ENCODE measurements around the gene WDTC1. TPM values are rescaled to one million over a fixed set of nuclear protein-coding genes. Genes with fewer than 3 reads are reported as not detected.

The WDTC1 gene
- total RNA-seq, 1 experiment from 2014 or later, result 15.7 TPM

- peaks cover 14% of the 10 kb centered on the region for H3K4me1 Mint-ChIP-seq (ENCODE audit: insufficient read depth, unreplicated experiment)
- H3K36me3 Mint-ChIP-seq (ENCODE audit: insufficient read depth, unreplicated experiment), result peaks cover 31% of the 10 kb centered on the region
- POLR2A ChIA-PET, result interaction anchor here (1.6 to 3.0 kb wide), 2 partner anchors 9 to 17 kb away, joined by 4 to 13 read pairs; partner anchors contain the start of gene SYTL1
- DNase-seq (ENCODE audit: unreplicated experiment), result no peak
- no TSS peak for BruUV-seq (replicated peaks)
- intact Hi-C loops (cut with micrococcal nuclease), result no loop called here
- CTCF ChIA-PET, result interaction anchor here (1.9 to 6.2 kb wide), 3 partner anchors 8 to 63 kb away, joined by 7 to 57 read pairs (median 36); no protein-coding TSS in a partner anchor
- no peaks in the 10 kb centered on the region for H3K9me3 Mint-ChIP-seq (ENCODE audit: unreplicated experiment)
- H3K27ac Mint-ChIP-seq (ENCODE audit: low read depth, unreplicated experiment), result no peak overlapping the region
- H3K27me3 Mint-ChIP-seq (ENCODE audit: insufficient read depth, unreplicated experiment), result no peaks in the 10 kb centered on the region
- no peak overlapping the region for H3K4me3 Mint-ChIP-seq (ENCODE audit: unreplicated experiment)
- TF ChIP-seq CTCF (IDR thresholded peaks at IDR 0.05; ENCODE audit: unreplicated experiment), result no peak
These were observed 90.9 kb downstream of the WDTC1 start for GRCh38 chr1:27325286-27325685.

- BruUV-seq (replicated peaks), result no TSS peak
- H3K4me1 Mint-ChIP-seq (ENCODE audit: insufficient read depth, unreplicated experiment), result peaks cover 14% of the 10 kb centered on the region
- H3K36me3 Mint-ChIP-seq (ENCODE audit: insufficient read depth, unreplicated experiment), result peaks cover 43% of the 10 kb centered on the region
- intact Hi-C loops (cut with micrococcal nuclease), result no loop called here
- H3K4me3 Mint-ChIP-seq (ENCODE audit: unreplicated experiment), result no peak overlapping the region
- ChIA-PET CTCF (interaction anchor here (0.6 to 6.2 kb wide), 6 partner anchors 29 to 281 kb away, joined by 3 to 57 read pairs (median 4); no protein-coding TSS in a partner anchor), POLR2A (interaction anchor here (0.6 kb wide), 1 partner anchor 44 kb away, joined by 3 read pairs; no protein-coding TSS in a partner anchor)
- TF ChIP-seq CTCF (IDR thresholded peaks at IDR 0.05; ENCODE audit: unreplicated experiment), result no peak
- H3K27me3 Mint-ChIP-seq (ENCODE audit: insufficient read depth, unreplicated experiment), result no peaks in the 10 kb centered on the region
- peak overlapping the region; percentile 13 for H3K27ac Mint-ChIP-seq (ENCODE audit: low read depth, unreplicated experiment)
- DNase-seq (ENCODE audit: unreplicated experiment), result no peak
- no peaks in the 10 kb centered on the region for H3K9me3 Mint-ChIP-seq (ENCODE audit: unreplicated experiment)
These were observed 93.5 kb downstream of the WDTC1 start for GRCh38 chr1:27327964-27328363.

DNA sequence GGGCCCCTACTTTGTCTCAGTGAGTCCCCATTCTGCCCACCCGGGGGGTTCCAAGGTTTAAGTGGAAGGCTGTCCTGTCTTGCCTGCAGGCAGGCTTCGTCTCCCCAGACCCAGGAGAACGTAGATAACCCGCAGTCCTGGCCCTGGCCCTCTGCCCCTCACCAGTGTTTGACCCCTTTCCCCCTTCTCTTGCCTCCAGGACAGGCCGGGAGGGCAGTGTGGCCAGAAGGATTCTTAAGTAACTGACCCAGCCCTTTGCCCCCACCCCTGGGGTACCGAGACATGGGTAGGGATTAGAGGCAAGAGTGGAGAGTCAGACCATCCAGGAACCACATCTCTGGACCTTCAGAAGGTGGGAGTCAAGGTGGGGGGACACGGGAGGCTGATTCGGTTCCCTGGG is 96.4 kb downstream of the WDTC1 start:
- POLR2A ChIA-PET, result interaction anchor here (1.0 kb wide), 1 partner anchor 13 kb away, joined by 4 read pairs; no protein-coding TSS in a partner anchor
- Mint-ChIP-seq H3K27ac (ENCODE audit: low read depth, unreplicated experiment) (no peak overlapping the region), H3K27me3 (ENCODE audit: insufficient read depth, unreplicated experiment) (no peaks in the 10 kb centered on the region), H3K4me1 (ENCODE audit: insufficient read depth, unreplicated experiment) (peaks cover 9% of the 10 kb centered on the region), H3K4me3 (ENCODE audit: unreplicated experiment) (no peak overlapping the region), H3K36me3 (ENCODE audit: insufficient read depth, unreplicated experiment) (peaks cover 47% of the 10 kb centered on the region), H3K9me3 (ENCODE audit: unreplicated experiment) (no peaks in the 10 kb centered on the region)
- no TSS peak for BruUV-seq (replicated peaks)
- DNase-seq (ENCODE audit: unreplicated experiment), result no peak
- intact Hi-C loops (cut with micrococcal nuclease), result no loop called here
- no peak for TF ChIP-seq CTCF (IDR thresholded peaks at IDR 0.05; ENCODE audit: unreplicated experiment)
- CTCF ChIA-PET, result interaction anchor here (0.6 kb wide), 2 partner anchors 15 to 789 kb away, joined by 3 to 8 read pairs; no protein-coding TSS in a partner anchor

GRCh38 chr1:27331426-27331825 is 97.0 kb downstream of the WDTC1 start:
- POLR2A ChIA-PET, result no interaction called here
- Mint-ChIP-seq H3K9me3 (ENCODE audit: unreplicated experiment) (no peaks in the 10 kb centered on the region), H3K4me1 (ENCODE audit: insufficient read depth, unreplicated experiment) (peaks cover 9% of the 10 kb centered on the region), H3K27ac (ENCODE audit: low read depth, unreplicated experiment) (no peak overlapping the region), H3K27me3 (ENCODE audit: insufficient read depth, unreplicated experiment) (no peaks in the 10 kb centered on the region), H3K4me3 (ENCODE audit: unreplicated experiment) (no peak overlapping the region), H3K36me3 (ENCODE audit: insufficient read depth, unreplicated experiment) (peaks cover 48% of the 10 kb centered on the region)
- no TSS peak for BruUV-seq (replicated peaks)
- no peak for TF ChIP-seq CTCF (IDR thresholded peaks at IDR 0.05; ENCODE audit: unreplicated experiment)
- intact Hi-C loops (cut with micrococcal nuclease), result no loop called here
- CTCF ChIA-PET, result interaction anchor here (0.9 to 2.4 kb wide), 3 partner anchors 31 to 59 kb away, joined by 4 to 12 read pairs (median 7); no protein-coding TSS in a partner anchor
- DNase-seq (ENCODE audit: unreplicated experiment), result no peak

Measured in MCF 10A (cell line).